KMS-11 (cell line): Measurements from ENCODE around the gene NKAIN2.

Experiments used
- H2AFZ ChIP-seq: fragments of 200-600 bp; sonication (generic); 2 replicates; pipeline ENCODE4 v1.6.1; 2016; ENCODE audit warnings: antibody characterized with exemption, mixed run types, low read depth
- H3K27ac ChIP-seq: fragments of 200-600 bp; sonication (generic); 2 replicates; pipeline ENCODE4 v1.6.1; 2016; ENCODE audit warnings: mild to moderate bottlenecking, mixed run types
- H3K27me3 ChIP-seq: fragments of 200-600 bp; sonication (generic); 2 replicates; pipeline ENCODE4 v1.6.1; 2017; ENCODE audit warnings: mild to moderate bottlenecking, low read depth, mixed run types, moderate library complexity; ENCODE audit not compliant: insufficient read depth
- H3K36me3 ChIP-seq: fragments of 200-600 bp; sonication (generic); 2 replicates; pipeline ENCODE4 v1.6.1; 2017; ENCODE audit warnings: mild to moderate bottlenecking, mixed run types; ENCODE audit not compliant: insufficient read depth
- H3K4me1 ChIP-seq: fragments of 200-600 bp; sonication (generic); 2 replicates; pipeline ENCODE4 v1.6.1; 2016; ENCODE audit warnings: mild to moderate bottlenecking, low read depth, mixed run types; ENCODE audit not compliant: poor library complexity, severe bottlenecking
- H3K4me2 ChIP-seq: fragments of 200-600 bp; sonication (generic); 2 replicates; pipeline ENCODE4 v1.7.0; 2016; ENCODE audit warnings: mild to moderate bottlenecking, mixed run types
- H3K4me3 ChIP-seq: fragments of 200-600 bp; sonication (generic); IDR thresholded peaks from 2 replicates; pipeline ENCODE4 v1.6.1; 2017; ENCODE audit warnings: low read depth, low read length, mixed read lengths; ENCODE audit not compliant: insufficient read depth
- H3K79me2 ChIP-seq: fragments of 200-600 bp; sonication (generic); 2 replicates; pipeline ENCODE4 v1.6.1; 2016; ENCODE audit warnings: low read depth, mixed run types; ENCODE audit not compliant: insufficient read depth
- H3K9ac ChIP-seq: fragments of 200-600 bp; sonication (generic); 2 replicates; pipeline ENCODE4 v1.6.1; 2016; ENCODE audit warnings: mild to moderate bottlenecking, mixed run types
- H4K20me1 ChIP-seq: fragments of 200-600 bp; sonication (generic); 2 replicates; pipeline ENCODE4 v1.6.1; 2016; ENCODE audit warnings: mild to moderate bottlenecking, mixed run types; ENCODE audit not compliant: insufficient read depth
- TF ChIP-seq, protein P1 (sequence below): fragments of 200-600 bp; sonication (generic); conservative IDR thresholded peaks from 2 replicates; pipeline ENCODE4 v1.6.1; 2017; ENCODE audit warnings: low read depth, mild to moderate bottlenecking, antibody characterized with exemption, low read length, moderate library complexity, mixed read lengths

NKAIN2 gene

DNA sequence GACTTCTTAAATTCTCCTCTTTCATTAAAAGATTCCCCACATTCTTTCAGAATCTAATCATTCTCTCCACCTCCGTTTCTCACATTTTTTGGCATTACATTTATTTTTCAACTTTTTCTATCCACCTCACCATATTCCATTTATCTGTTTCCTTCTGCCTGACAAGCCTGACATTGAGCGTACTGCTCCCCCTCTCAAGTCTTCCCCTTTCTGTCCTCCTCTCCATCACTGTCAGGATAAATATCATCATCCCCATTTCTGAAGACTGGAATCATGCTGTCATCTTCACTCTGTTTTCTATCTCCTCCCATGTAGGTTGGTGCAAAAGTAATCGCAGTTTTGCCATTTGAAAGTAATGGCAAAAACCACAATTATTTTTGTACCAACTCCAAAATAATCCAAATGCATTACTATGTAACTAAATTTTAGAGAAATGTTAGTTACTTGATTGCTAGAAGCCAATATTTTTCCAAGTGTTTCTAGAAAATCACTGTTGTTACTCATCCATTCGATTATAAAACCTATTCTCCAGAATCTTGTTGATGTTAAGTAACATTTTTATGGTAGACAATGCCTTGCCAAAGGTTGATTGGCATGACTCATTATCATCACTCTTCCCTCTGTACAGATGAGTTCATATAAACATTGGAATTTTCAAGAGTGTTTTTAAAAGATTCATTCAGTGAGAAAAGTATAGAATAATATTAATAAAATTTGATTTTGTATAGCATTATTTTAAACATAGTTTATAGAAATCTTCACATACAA, 866.2 kb downstream of the NKAIN2 start:
- H3K4me2 ChIP-seq, result no peak overlapping the region
- H3K79me2 ChIP-seq, result no peaks in the 10 kb centered on the region
- no peak overlapping the region for H2AFZ ChIP-seq
- no peaks in the 10 kb centered on the region for H3K27me3 ChIP-seq
- H3K4me1 ChIP-seq, result no peaks in the 10 kb centered on the region
- H3K27ac ChIP-seq, result no peak overlapping the region
- H4K20me1 ChIP-seq, result no peaks in the 10 kb centered on the region
- no peak overlapping the region for H3K9ac ChIP-seq
- TF ChIP-seq, protein P1, sequence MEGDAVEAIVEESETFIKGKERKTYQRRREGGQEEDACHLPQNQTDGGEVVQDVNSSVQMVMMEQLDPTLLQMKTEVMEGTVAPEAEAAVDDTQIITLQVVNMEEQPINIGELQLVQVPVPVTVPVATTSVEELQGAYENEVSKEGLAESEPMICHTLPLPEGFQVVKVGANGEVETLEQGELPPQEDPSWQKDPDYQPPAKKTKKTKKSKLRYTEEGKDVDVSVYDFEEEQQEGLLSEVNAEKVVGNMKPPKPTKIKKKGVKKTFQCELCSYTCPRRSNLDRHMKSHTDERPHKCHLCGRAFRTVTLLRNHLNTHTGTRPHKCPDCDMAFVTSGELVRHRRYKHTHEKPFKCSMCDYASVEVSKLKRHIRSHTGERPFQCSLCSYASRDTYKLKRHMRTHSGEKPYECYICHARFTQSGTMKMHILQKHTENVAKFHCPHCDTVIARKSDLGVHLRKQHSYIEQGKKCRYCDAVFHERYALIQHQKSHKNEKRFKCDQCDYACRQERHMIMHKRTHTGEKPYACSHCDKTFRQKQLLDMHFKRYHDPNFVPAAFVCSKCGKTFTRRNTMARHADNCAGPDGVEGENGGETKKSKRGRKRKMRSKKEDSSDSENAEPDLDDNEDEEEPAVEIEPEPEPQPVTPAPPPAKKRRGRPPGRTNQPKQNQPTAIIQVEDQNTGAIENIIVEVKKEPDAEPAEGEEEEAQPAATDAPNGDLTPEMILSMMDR, result no peak
- H3K4me3 ChIP-seq, result no peak overlapping the region
- no peaks in the 10 kb centered on the region for H3K36me3 ChIP-seq

DNA sequence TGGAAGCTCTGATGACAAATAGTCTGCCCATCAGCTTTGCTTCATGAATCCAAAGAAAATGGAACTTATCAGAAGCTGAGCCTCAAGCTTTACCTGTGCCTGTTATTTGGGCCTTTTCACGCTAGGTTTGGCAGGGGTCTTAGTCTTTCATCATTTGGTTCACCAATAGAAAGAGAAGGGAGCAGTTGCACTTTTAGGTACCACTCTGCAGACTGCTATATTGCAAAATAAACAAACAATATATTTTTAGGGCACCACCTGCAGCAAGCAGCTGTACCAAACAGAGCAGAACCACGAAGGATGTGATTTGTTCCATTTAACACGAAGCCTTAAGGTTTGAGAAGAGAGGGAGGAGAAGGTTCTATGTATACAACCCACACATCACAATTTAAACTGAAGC, 867.1 kb downstream of the NKAIN2 start:
- TF ChIP-seq, protein P1, result no peak
- H3K27ac ChIP-seq, result no peak overlapping the region
- H3K4me2 ChIP-seq, result no peak overlapping the region
- H3K4me1 ChIP-seq, result no peaks in the 10 kb centered on the region
- H3K9ac ChIP-seq, result no peak overlapping the region
- H3K4me3 ChIP-seq, result no peak overlapping the region
- H2AFZ ChIP-seq, result no peak overlapping the region
- no peaks in the 10 kb centered on the region for H3K27me3 ChIP-seq
- no peaks in the 10 kb centered on the region for H3K79me2 ChIP-seq
- H4K20me1 ChIP-seq, result no peaks in the 10 kb centered on the region
- H3K36me3 ChIP-seq, result no peaks in the 10 kb centered on the region

DNA sequence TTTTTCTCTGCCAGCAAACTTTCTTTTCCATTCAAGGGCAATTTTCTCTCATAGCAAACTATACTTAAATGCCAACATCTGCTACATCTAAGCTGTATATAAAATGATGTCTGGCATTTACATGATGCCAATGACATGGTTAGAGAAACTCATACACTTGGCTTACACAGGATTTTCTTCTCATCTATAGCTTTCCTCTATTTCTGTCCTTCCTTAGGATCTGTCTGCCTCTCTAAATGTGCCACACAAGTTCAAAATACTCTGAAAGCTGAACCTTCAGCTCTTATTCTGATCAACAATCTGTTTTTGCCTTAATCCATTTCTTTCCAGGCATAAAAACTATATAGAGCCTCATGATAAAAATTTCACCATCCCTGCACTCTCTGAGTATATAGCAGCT, 867.7 kb downstream of the NKAIN2 start:
- Histone ChIP-seq H3K27me3 (no peaks in the 10 kb centered on the region), H3K27ac (no peak overlapping the region)
- TF ChIP-seq, protein P1, result no peak

DNA sequence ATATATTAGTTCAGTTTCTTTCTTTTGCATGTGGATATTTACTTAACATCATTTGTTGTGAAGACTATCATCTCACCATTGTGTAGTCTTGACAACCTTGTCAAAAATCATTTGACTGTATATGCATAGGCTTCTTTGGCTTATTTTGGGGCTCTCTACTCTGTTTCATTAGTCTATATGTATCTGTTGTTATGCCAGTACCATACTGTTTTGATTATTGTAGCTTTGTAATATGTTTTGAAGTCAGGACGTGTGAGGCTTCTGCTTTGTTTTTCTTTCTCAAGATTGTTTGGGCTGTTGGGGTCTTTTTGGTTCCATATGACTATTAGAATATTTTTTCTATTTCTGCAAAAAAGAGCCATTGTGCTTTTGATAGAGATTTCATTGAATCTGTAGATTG, 870.4 kb downstream of the NKAIN2 start:
- no peak overlapping the region for H3K9ac ChIP-seq

More for the DNA sequence above, 867.7 kb downstream of the NKAIN2 start:
- Histone ChIP-seq H3K36me3 (no peaks in the 10 kb centered on the region), H3K9ac (no peak overlapping the region), H3K79me2 (no peaks in the 10 kb centered on the region), H4K20me1 (no peaks in the 10 kb centered on the region), H3K4me3 (no peak overlapping the region), H2AFZ (no peak overlapping the region), H3K4me2 (no peak overlapping the region), H3K4me1 (no peaks in the 10 kb centered on the region)

More for the DNA sequence above, 870.4 kb downstream of the NKAIN2 start:
- TF ChIP-seq, protein P1, result no peak
- no peak overlapping the region for H3K4me2 ChIP-seq
- no peaks in the 10 kb centered on the region for H4K20me1 ChIP-seq
- H3K36me3 ChIP-seq, result no peaks in the 10 kb centered on the region
- no peaks in the 10 kb centered on the region for H3K79me2 ChIP-seq
- no peak overlapping the region for H3K4me3 ChIP-seq
- no peaks in the 10 kb centered on the region for H3K4me1 ChIP-seq
- H3K27ac ChIP-seq, result no peak overlapping the region
- no peaks in the 10 kb centered on the region for H3K27me3 ChIP-seq
- H2AFZ ChIP-seq, result no peak overlapping the region
